ENCODE results near the gene FAM199X.
A peak's percentile ranks its signal among the peaks of the same experiment; 100 is the strongest.

The FAM199X gene

DNA sequence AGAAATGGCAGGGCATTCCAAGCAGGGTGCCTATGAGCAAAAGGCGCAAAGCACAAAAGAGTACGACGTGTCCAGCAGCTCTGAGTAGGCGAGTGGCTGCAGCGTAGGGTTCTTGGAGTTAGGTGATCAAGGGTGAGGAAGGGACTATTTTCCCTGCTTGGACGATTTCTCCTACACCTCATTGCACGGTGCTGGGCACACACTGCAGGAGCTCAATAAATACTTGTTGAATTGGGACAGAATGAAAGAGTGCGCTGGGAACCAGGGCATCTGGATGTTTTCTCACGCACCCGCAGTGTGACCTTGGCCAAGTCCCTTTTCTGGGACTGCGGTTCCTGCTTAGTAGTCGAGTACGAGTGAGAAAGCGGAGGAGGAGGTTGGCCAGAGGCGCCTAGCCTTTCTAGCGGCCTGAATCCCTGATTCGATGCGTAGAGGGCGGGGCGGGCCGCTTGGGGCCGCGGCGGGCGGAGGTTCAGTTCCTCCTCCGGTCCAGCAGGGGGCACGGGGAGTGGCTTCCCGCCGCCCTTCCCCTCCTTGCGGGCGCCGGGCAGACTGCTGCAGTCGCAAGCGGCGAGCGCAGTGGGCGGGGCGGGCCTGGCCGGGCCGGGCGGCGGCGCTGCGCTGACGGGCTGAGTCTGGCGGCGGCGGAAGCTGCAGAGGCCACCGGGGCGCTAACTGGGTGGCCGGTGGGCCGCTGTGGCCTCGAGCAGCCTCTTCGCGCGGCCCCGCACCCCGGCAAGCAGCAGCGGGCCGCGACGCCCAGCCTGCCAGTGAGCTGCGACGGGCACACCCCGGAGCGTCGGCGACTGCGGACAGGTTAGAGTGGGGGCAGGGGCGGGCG lies at the start of gene FAM199X:
TSS of gene FAM199X (plus strand) at position 560 of the 841 bp plus-strand sequence. CDS start 333 bp downstream, outside the sequence.
- peak; percentile 94 for DNase-seq

DNA sequence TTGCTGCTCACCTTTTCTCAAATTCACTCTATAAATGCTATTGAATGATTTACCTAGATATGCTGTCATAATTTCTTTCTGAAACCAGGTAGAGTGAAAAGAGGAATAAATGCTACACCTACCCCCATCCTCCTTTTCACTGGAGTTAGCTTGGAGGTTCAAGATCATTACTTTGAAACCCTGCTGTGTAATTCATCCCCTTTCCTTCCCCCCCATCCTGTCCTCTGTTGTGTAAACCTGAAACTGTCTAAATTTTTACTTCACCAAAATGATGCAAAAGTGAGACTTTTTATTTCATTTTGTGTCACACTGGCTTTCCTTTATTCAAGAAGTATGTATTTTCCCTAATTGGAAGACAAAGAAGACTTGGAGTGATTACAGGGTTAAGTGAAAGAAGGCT lies 48.5 kb upstream of the FAM199X start:
- no peak for DNase-seq

GRCh38 chrX:104118765-104119164 lies 47.5 kb upstream of the FAM199X start:
- no peak for DNase-seq

DNA sequence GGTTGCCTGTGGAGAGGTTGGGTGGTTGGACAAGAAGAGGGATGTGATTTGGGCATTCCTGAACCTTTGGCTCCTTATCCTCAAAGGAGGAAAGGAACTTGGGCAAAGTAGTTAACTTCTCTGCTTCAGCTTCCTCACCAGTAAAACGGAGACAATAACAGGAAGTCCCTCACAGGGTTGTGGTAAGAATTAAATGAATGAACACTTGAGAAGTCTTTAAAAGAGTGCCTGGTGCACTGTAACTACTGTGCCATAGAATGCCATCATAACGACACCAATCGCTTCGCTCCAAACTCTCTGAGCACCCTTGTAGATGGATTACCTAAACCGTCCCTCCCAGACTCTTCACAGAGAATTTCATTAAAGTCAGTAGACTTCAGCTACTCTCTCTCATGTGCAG lies 43.4 kb upstream of the FAM199X start:
- DNase-seq = no peak

- DNase-seq = no peak
Observed at GRCh38 chrX:104126856-104127255, 39.4 kb upstream of the FAM199X start.

DNA sequence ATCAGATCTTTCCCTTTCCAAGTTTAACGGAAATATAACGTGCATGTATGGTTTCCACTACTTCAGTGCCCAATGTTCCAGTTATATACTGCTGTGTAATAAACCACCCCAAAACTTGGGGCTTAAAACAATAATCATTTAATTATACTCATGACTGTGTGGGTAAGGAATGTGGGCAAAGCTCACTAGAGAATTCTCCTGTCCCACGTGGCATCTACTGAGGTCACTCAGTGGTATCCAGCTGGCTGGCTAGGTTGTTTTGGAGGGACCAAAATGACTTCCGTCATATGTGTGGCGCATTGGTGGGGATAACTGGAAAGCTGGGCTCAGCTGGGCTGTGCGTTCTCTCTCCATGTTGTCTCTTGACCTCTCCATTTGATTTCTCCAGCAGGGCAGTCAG lies 35.4 kb upstream of the FAM199X start:
- no peak for DNase-seq

GRCh38 chrX:104134583-104135261 lies 31.5 kb upstream of the FAM199X start:
- no peak for DNase-seq

DNA sequence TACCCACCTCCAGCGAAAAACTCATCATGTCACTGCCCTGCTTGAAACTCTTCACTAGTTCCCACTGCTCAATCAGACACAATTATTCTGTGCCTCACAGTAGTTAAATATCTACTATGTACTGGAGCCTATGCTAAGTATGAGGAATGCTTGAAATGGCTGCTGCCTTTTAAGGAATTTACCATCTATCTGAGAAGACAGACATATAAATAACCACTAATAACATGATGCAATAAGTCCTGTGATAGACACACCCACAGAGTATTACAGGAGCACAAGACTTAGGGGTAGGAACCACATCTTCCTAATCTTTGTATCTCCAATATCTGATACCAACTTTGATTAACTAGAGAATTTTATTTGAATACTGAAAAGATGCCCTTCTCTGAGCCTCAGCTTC lies 30.6 kb upstream of the FAM199X start:
- no peak for DNase-seq

GRCh38 chrX:104136241-104137019 lies 29.8 kb upstream of the FAM199X start:
- peak; percentile 74 for DNase-seq

DNA sequence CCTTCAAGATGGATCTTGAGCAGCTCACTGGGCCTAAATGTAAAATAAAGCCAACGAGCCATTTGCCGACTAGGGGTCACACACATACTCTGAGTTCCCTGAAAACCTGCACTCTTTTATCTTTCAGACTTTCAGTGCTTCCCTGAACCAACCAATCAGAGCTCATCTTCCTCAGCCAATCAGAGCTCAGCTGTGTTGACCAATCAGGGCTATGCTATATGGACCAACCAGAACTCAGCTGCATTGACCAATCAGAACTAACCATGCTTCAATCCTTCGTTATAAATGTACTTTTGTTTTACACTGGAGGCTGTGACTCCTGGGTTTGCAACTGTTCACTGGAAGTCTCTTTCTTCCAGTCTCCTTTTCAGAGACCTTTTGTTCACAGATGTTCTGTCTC lies 28.8 kb upstream of the FAM199X start:
- DNase-seq = no peak

DNA sequence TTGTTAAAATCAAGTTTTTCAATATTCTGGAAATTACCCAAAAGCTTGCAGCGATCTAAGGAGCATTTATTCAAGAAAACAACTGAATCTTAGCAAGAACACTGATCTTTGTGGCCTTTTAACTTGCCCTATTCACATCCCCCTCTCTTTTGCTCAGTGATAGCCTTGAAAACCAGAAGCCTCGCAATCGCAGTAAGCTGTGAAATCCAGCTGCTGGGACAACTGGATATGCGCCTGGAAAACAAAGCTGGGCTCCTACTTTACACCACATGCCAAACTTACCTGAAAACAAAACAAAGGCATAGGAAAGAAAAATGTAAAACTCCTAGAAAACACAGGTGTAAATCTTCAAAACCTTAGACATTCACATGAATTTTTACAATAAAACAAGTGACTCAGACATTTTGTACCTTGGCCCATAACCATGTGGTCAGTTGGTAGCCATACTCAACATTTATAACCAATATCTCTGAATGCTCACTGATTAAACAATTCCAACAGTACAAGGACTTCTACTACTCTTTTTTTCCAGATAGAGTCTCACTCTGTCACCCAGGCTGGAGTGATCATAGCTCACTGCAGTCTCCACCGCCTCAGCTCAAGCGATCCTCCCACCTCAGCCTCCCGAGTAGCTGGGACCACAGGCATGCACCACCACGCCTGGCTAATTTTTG lies 25.0 kb upstream of the FAM199X start:
- no peak for DNase-seq

GRCh38 chrX:104151037-104151436 lies 15.2 kb upstream of the FAM199X start:
- DNase-seq = no peak

GRCh38 chrX:104156630-104157529 lies 9.4 kb upstream of the FAM199X start, which contains the start of gene SLC25A53:
Gene SLC25A53 (minus strand): TSS chrX:104157009. CDS start chrX:104105257, 51,752 bp downstream.
- DNase-seq = peak; percentile 90

- no peak for DNase-seq
Observed at GRCh38 chrX:104166735-104167436, 633 bp downstream of the FAM199X start.

DNA sequence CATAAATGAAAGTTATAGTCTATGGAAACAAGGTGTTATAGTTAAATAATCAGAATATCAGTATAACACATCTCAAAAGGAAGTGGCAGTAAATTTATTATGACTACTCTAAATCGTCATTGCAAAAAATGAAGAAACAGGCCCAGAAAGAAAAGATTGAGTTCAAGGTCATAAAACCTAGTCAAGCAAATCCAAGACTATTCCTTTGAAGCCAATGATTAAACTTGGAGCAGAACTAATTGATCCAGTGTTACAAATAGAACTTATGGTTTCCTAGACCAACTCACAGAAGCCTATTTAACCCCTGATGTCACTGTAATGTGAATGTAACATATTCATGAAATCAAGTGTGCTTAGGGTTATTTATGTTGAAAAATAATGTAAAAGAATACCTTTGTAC lies 1.9 kb downstream of the FAM199X start:
- no peak for DNase-seq

GRCh38 chrX:104172121-104172520 lies 5.9 kb downstream of the FAM199X start:
- DNase-seq = no peak

GRCh38 chrX:104172788-104173187 lies 6.5 kb downstream of the FAM199X start:
- no peak for DNase-seq

DNA sequence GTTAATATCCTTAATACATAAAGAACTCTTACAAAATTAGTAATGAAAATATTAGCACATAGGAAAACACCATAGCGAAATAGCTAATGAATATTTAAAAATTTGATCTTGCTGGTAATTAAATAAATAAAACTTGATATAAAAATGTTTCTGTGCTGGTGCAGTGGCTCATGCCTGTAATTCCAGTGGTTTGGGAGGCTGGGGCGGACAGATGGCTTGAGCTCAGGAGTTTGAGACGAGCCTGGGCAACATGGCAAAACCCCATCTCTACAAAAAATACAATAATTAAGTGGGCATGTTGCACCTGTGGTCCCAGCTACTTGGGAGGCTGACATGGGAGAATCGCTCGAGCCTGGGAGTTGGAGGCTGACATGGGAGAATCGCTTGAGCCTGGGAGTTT lies 7.6 kb downstream of the FAM199X start:
- no peak for DNase-seq

DNA sequence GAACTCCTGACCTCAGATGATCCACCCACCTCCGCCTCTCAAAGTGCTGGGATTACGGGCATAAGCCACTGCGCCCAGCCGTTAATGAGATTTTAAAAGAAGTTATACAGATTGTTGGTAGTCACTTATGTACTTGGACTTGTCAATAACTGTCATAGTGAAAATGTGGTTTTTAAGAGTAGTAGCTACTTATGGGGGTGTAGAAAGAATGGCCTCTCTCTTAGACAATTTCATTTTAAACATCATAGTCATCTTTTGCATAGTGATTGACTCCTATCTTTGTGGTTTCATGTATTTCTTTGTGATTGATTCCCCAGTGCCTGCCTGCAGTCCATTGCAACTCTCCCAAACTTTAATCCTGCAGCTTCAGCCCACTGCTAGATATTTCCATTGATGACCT lies 17.4 kb downstream of the FAM199X start:
- DNase-seq = no peak

GRCh38 chrX:104187931-104188330 lies 21.7 kb downstream of the FAM199X start:
- DNase-seq = no peak

DNA sequence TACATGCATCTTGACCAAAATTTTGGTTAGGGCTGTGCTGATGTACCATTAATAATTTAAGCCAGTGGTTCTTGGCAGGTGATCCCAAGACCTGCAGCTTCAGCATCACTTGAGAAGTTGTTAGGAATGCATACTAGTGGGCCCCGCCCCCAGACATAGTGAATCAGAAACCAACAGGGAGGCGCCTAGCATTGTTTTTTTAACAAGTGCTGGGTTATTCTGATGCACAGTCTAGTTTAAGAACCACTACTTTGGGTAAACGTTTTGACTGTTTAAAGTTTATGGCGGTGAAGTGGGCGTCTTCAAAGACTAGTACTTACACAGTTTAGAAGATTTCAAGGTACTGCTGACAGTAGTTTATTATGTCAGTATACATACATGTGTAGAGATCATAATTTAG lies 23.6 kb downstream of the FAM199X start:
- no peak for DNase-seq

Measured in activated effector memory CD4-positive, alpha-beta T cell treated with anti-CD3 and anti-CD28 coated beads, Interleukin-2, amount 50 U/mL, for 16 hours (primary cell).